IMR-90 (cell line): ENCODE data around the gene ANKLE2. TPM values are rescaled to one million over a fixed set of nuclear protein-coding genes. Genes with fewer than 3 reads are reported as not detected.

Source experiments
- ATAC-seq: fragments of 200-7000 bp; cut with Tn5 transposase; 2 replicates; pipeline ENCODE4 v1.9.1; 2020; ENCODE audit warnings: low read depth, mild to moderate bottlenecking, moderate library complexity
- Bru-seq: library from RNA; stranded (reverse); fragments of 400-500 nt; gene quantifications from one replicate; lab custom pipeline; 2021; lab: Mats Ljungman, UMichigan
- BruChase-seq, 2 experiments: library from RNA; stranded (reverse); fragments of 400-500 nt; gene quantifications; one replicate each; lab custom pipeline; 2021; lab: Mats Ljungman, UMichigan
- BruUV-seq: library from RNA; stranded (reverse); fragments of 400-500 nt; replicated peaks from 2 replicates; lab custom pipeline; 2021; lab: Mats Ljungman, UMichigan
- CTCF ChIA-PET: fragments of 300-600 bp; formaldehyde crosslinking; extraction: SDS; loops from one replicate; lab custom pipeline; 2021; ENCODE audit warnings: antibody characterized with exemption; lab: Yijun Ruan, JAX
- POLR2A ChIA-PET: fragments of 300-600 bp; sonication (Branson Sonifier 250); formaldehyde crosslinking; loops from one replicate; lab custom pipeline; 2022; ENCODE audit warnings: antibody characterized with exemption; ENCODE audit not compliant: unreplicated experiment; lab: Charles Lee
- DNase-seq: peaks from one replicate; pipeline ENCODE4 v3.0.0; 2013
- H2AFZ ChIP-seq: replicated peaks from 2 replicates; pipeline ENCODE3; 2013; ENCODE audit warnings: low read length, mild to moderate bottlenecking; ENCODE audit not compliant: poor library complexity
- H2AK5ac ChIP-seq: 2 replicates; pipeline ENCODE4 v1.6.1; 2013; ENCODE audit warnings: low read depth, low read length, inconsistent platforms
- H2AK9ac ChIP-seq: replicated peaks from 2 replicates; pipeline ENCODE3; 2013; ENCODE audit warnings: mild to moderate bottlenecking, low read depth, low read length, moderate library complexity; ENCODE audit not compliant: poor library complexity
- H2BK120ac ChIP-seq: 2 replicates; pipeline ENCODE4 v1.6.1; 2013; ENCODE audit warnings: low read depth, low read length, inconsistent platforms
- H2BK15ac ChIP-seq: 3 replicates; pipeline ENCODE4 v1.6.1; 2013; ENCODE audit warnings: low read depth, low read length, inconsistent platforms
- H2BK20ac ChIP-seq: 2 replicates; pipeline ENCODE4 v1.6.1; 2013; ENCODE audit warnings: low read depth, mild to moderate bottlenecking, inconsistent platforms, low read length, moderate library complexity
- H2BK5ac ChIP-seq: 2 replicates; pipeline ENCODE4 v1.6.1; 2013; ENCODE audit warnings: mild to moderate bottlenecking, low read depth, low read length, inconsistent platforms; ENCODE audit not compliant: poor library complexity, severe bottlenecking
- H3K14ac ChIP-seq: replicated peaks from 2 replicates; pipeline ENCODE4 v1.6.1; 2013; ENCODE audit warnings: low read depth, low read length, inconsistent platforms
- H3K18ac ChIP-seq: 2 replicates; pipeline ENCODE4 v1.6.1; 2013; ENCODE audit warnings: low read depth, low read length, control low read depth
- H3K23ac ChIP-seq: 2 replicates; pipeline ENCODE4 v1.6.1; 2013; ENCODE audit warnings: low read depth, low read length, inconsistent platforms
- H3K27ac ChIP-seq: 2 replicates; pipeline ENCODE4 v1.5.1; 2013; ENCODE audit warnings: mild to moderate bottlenecking, control low read depth, low read length; ENCODE audit not compliant: insufficient read depth
- H3K27me3 ChIP-seq: 2 replicates; pipeline ENCODE4 v1.6.1; 2013; ENCODE audit warnings: low read length; ENCODE audit not compliant: control insufficient read depth, insufficient read depth
- H3K36me3 ChIP-seq: 2 replicates; pipeline ENCODE4 v1.6.1; 2013; ENCODE audit warnings: low read length, mixed read lengths; ENCODE audit not compliant: control insufficient read depth, insufficient read depth
- H3K4ac ChIP-seq: 2 replicates; pipeline ENCODE4 v1.6.1; 2013; ENCODE audit warnings: low read depth, low read length, inconsistent platforms
- H3K4me1 ChIP-seq: 2 replicates; pipeline ENCODE4 v1.6.1; 2013; ENCODE audit warnings: low read length, mixed read lengths; ENCODE audit not compliant: control insufficient read depth, insufficient read depth
- H3K4me2 ChIP-seq: 2 replicates; pipeline ENCODE4 v1.6.1; 2013; ENCODE audit warnings: low read depth, mild to moderate bottlenecking, control low read depth, low read length, moderate library complexity
- H3K4me3 ChIP-seq: 2 replicates; pipeline ENCODE4 v1.5.1; 2013; ENCODE audit warnings: low read depth, mild to moderate bottlenecking, control low read depth, low read length, moderate library complexity; ENCODE audit not compliant: insufficient read depth
- H3K56ac ChIP-seq: 2 replicates; pipeline ENCODE4 v1.6.1; 2013; ENCODE audit warnings: low read length, inconsistent platforms; ENCODE audit not compliant: insufficient read depth; ENCODE audit errors: extremely low read depth
- H3K79me1 ChIP-seq, 2 experiments: 2 replicates each; pipeline ENCODE4 v1.6.1; 2013; ENCODE audit warnings: low read length in 2 of 2, inconsistent platforms in 1 of 2, low read depth in 1 of 2
- H3K9ac ChIP-seq: 2 replicates; pipeline ENCODE4 v1.6.1; 2013; ENCODE audit warnings: low read depth, low read length, control low read depth
- H3K9me1 ChIP-seq: 2 replicates; pipeline ENCODE4 v1.6.1; 2013; ENCODE audit warnings: low read length, inconsistent platforms; ENCODE audit not compliant: insufficient read depth
- H3K9me3 ChIP-seq: 2 replicates; pipeline ENCODE4 v1.6.1; 2013; ENCODE audit warnings: low read length; ENCODE audit not compliant: control insufficient read depth, insufficient read depth
- H4K20me1 ChIP-seq: 2 replicates; pipeline ENCODE4 v1.6.1; 2013; ENCODE audit warnings: low read length, inconsistent platforms; ENCODE audit not compliant: insufficient read depth
- H4K5ac ChIP-seq: 2 replicates; pipeline ENCODE4 v1.6.1; 2013; ENCODE audit warnings: mild to moderate bottlenecking, low read depth, low read length, control low read depth
- H4K8ac ChIP-seq, 2 experiments: 2 replicates each; pipeline ENCODE4 v1.6.1; 2013; ENCODE audit warnings: low read depth in 2 of 2, low read length in 2 of 2, control low read depth in 1 of 2, inconsistent platforms in 1 of 2
- H4K91ac ChIP-seq: 2 replicates; pipeline ENCODE4 v1.6.1; 2013; ENCODE audit warnings: low read depth, low read length, inconsistent platforms; ENCODE audit not compliant: insufficient read depth
- BHLHE40 ChIP-seq: fragments of 150-350 bp; IDR thresholded peaks from 2 replicates; pipeline ENCODE4 v1.6.1; 2016; ENCODE audit warnings: mild to moderate bottlenecking, low read depth, low read length
- CHD1 ChIP-seq: IDR thresholded peaks from 2 replicates; pipeline ENCODE4 v1.6.1; 2012; ENCODE audit warnings: low read depth, low read length, improper control_type of control experiment
- MAFK ChIP-seq: IDR thresholded peaks from 2 replicates; pipeline ENCODE4 v1.6.1; 2012; ENCODE audit warnings: low read depth, low read length, improper control_type of control experiment
- POLR2A ChIP-seq: IDR thresholded peaks from 2 replicates; pipeline ENCODE4 v1.6.1; 2012; ENCODE audit warnings: mild to moderate bottlenecking, low read depth, low read length
- USF2 ChIP-seq: fragments of 150-350 bp; IDR thresholded peaks from 2 replicates; pipeline ENCODE4 v1.6.1; 2017; ENCODE audit warnings: mild to moderate bottlenecking, antibody characterized with exemption, low read length, low read depth
- WGBS, 2 experiments: methylation state at CpG; one replicate each; pipeline versions ENCODE4 v1.1.5 to v1.1.7; 2013; ENCODE audit warnings: missing lambda C conversion rate in 2 of 2; ENCODE audit not compliant: insufficient read length in 1 of 2; ENCODE audit errors: extremely low coverage in 2 of 2; 5-methylcytosine and 5-hydroxymethylcytosine counted together
- dilution Hi-C: fragments of 300-500 bp; cut with HindIII; formaldehyde crosslinking; loops from one replicate; pipeline ENCODE4 v1.14.3; 2018; ENCODE audit warnings: low sequenced_read_pairs; ENCODE audit not compliant: unreplicated experiment
- in situ Hi-C: fragments of 300-500 bp; cut with MboI; formaldehyde crosslinking; loops from 3 replicates; pipeline ENCODE4 v1.14.3; 2019; ENCODE audit warnings: low sequenced_read_pairs, inconsistent platforms, mixed read lengths
- intact Hi-C: fragments of 100-400 bp; cut with micrococcal nuclease; formaldehyde crosslinking; loops from 2 replicates; pipeline ENCODE4 v1.10.0; 2022
- long read RNA-seq: library from polyadenylated mRNA; unstranded; transcript quantifications from one replicate; pipeline ENCODE4 v2.0.0, GENCODE V29; 2021; ENCODE audit not compliant: unreplicated experiment
- polyA plus RNA-seq, 3 experiments: library from polyadenylated mRNA; depleted of rRNA; stranded (reverse); fragments of >200 nt; gene quantifications; 2 replicates each; pipeline ENCODE4 v1.2.3, GENCODE V29; 2012; ENCODE audit warnings: low replicate concordance in 1 of 3
- total RNA-seq: library from RNA; depleted of rRNA; stranded (reverse); fragments of >200 nt; gene quantifications from 2 replicates; pipeline ENCODE4 v1.2.3, GENCODE V29; 2012; rRNA removed

The ANKLE2 gene
- total RNA-seq, result 63.4 and 66.4 TPM in 2 replicates
- polyA plus RNA-seq (2012; rRNA removed), result 80.4 and 82.4 TPM in 2 replicates
- 21.2 and 34.0 TPM in 2 replicates for polyA plus RNA-seq (2012; cell fraction: cytosol; rRNA removed)
- 229 and 398 TPM in 2 replicates for polyA plus RNA-seq (2012; cell fraction: nucleus; rRNA removed; ENCODE audit: low replicate concordance)
- percentile 88 among the genes with signal in this experiment for Bru-seq, nascent RNA
- percentile 92 among the genes with signal in this experiment for BruChase-seq, experiment 1, labeled RNA remaining after a 6-hour chase
- percentile 91 among the genes with signal in this experiment for BruChase-seq, experiment 2, labeled RNA remaining after a 2-hour chase
- long read RNA-seq, full-length matches to known transcripts, result 34 of 67 reads
- long read RNA-seq, partial matches to known transcripts, result 6 of 67 reads
- long read RNA-seq, other reads (novel, unspliced or antisense), result 27 of 67 reads

- peak within 1 kb of the TSS; percentile 95 for H4K91ac ChIP-seq
- peak within 1 kb of the TSS; percentile 95 for H2AK9ac ChIP-seq
- ChIA-PET POLR2A (no interaction called here), CTCF (no interaction called here)
- no peaks in the 10 kb centered on the region for H3K9me3 ChIP-seq
- peak within 1 kb of the TSS; percentile 82 for H3K9ac ChIP-seq
- 0% methylated on average over 54 of the region's 97 CpGs; no CpG with 5 or more reads in 1 of the 2 experiments for WGBS, 2 experiments
- H2BK20ac ChIP-seq, result peak within 1 kb of the TSS; percentile 41; the same call in 1 of the 2 replicates
- peak within 1 kb of the TSS; percentile 87 to 93 for H4K8ac ChIP-seq
- dilution Hi-C loops (no loop called here), in situ Hi-C loops (no loop called here), intact Hi-C loops (no loop called here)
- H3K18ac ChIP-seq, result peak within 1 kb of the TSS; percentile 26
- peak within 1 kb of the TSS; percentile 96 for H3K56ac ChIP-seq
- H3K4me2 ChIP-seq, result peak within 1 kb of the TSS; percentile 81
- peak within 1 kb of the TSS; percentile 84 for H3K4ac ChIP-seq
- DNase-seq (peak; percentile 59), ATAC-seq (peak; percentile 76)
- TF ChIP-seq MAFK, result no peak
- no peak for TF ChIP-seq USF2
- TF ChIP-seq POLR2A, result peak; percentile 74
- TF ChIP-seq CHD1, result 0 out of 2 replicates have a peak, but pooled peaks have one; percentile 16
- TF ChIP-seq BHLHE40, result peak; percentile 20; the same call in 1 of the 2 replicates
- peak within 1 kb of the TSS; percentile 65 for H3K4me3 ChIP-seq
- peaks cover 49% of the 10 kb centered on the region for H4K20me1 ChIP-seq
- H3K14ac ChIP-seq, result peak within 1 kb of the TSS; percentile 93
- BruUV-seq, result no TSS peak
- 0 out of 3 replicates have a peak within 1 kb of the TSS, but pooled peaks have one; percentile 74 for H2BK15ac ChIP-seq
- peak within 1 kb of the TSS; percentile 94 for H2BK5ac ChIP-seq
- no peaks in the 10 kb centered on the region for H3K27me3 ChIP-seq
- peak within 1 kb of the TSS; percentile 86 for H3K23ac ChIP-seq
- peak within 1 kb of the TSS; percentile 33 for H4K5ac ChIP-seq
- H2BK120ac ChIP-seq, result peak within 1 kb of the TSS; percentile 70
- peaks cover 3% of the 10 kb centered on the region for H3K36me3 ChIP-seq
- peak within 1 kb of the TSS; percentile 98 for H2AFZ ChIP-seq
- peaks cover 0 to 36% of the 10 kb centered on the region in 2 experiments for H3K79me1 ChIP-seq
- H3K4me1 ChIP-seq, result peaks cover 2% of the 10 kb centered on the region; the same call in 1 of the 2 replicates
- H3K9me1 ChIP-seq, result peaks cover 9% of the 10 kb centered on the region
- H3K27ac ChIP-seq, result peak within 1 kb of the TSS; percentile 82
- H2AK5ac ChIP-seq, result peak within 1 kb of the TSS; percentile 98
These were observed at the start of gene ANKLE2 for GRCh38 chr12:132761032-132761920. ANKLE2 (minus strand) TSS chr12:132761832; CDS start chr12:132761798, 34 bp downstream.
